HG02970 (cell line): ENCODE measurements around the gene SRRM5.
"Not testable (repeated sequence)": the region's sequence is repeated elsewhere in the genome, so short reads cannot be mapped to it uniquely, and the experiment has no call there.

Source experiments
- ATAC-seq: cut with Tn5 transposase; IDR thresholded peaks from one replicate; pipeline ENCODE4 v1.9.1; 2021; ENCODE audit warnings: mild to moderate bottlenecking, moderate library complexity, moderate number of reproducible peaks; ENCODE audit not compliant: unreplicated experiment, low FRiP score

SRRM5 gene

GRCh38 chr19:43635561-43635940 lies 23.7 kb downstream of the SRRM5 start:
- not testable (repeated sequence) for ATAC-seq

DNA sequence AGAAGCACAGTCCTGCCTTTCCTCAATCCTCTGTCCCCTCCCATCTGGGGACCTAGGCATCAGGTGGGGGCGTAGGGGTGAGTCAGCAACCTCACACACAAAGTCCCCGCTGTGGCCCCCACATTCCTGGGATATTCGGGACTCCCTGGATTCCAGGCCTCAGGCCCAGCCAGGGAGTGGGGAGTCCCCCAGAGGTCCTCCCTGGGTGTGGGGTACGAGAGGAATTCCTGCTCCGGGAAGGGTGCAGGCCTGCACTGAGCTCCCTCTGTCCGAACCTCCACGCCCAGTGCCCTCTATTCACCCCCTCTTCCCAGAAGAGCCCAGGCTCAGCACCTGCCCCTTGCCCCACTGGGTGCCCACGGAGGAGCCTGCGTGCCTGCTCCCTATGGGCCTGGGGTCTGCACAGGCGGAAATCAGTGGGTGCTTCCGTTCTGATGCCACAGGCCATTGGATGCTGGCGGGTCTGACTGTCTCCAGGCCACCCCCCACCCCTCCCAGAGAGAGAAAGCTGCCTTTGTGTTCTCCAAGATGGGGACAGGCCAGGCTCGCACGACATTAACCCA lies 24.3 kb downstream of the SRRM5 start:
- ATAC-seq, result no peak

DNA sequence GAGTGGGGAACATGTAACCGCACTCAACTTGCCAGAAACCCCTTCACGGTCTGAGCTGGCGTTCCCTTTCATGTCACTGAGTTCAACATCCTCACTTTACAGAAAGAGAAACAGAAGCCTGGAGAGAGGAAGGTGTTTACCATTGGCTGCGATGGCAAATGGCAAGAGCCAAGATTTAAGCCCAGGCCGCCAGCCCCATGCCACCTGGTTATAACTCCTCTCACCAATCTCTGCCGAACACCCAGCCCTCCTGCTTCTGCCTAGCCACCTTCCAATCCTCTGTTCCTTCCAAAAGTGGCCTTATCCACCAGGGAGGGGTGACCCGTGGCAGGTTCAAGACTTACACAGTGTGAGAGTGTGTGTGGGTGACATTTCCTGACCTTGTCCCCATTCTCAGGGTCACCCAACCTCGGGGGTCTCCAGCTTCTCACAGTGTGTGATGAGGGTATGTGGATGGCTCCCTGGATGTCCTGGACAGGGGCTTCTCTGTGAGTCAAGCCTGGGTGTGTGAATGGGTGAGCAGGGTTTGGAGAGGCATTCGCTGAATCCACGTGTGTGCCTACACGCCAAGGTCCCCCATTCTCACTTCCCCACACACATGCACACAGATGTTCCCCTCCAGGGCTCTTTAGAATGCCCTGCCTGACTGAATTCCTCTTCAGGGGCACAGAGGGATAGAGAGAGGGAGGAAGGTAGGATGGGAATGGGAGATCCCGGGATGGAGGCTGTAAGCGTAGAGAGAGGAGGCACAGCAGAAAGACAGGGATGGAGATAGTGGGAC lies 26.5 kb downstream of the SRRM5 start:
- no peak for ATAC-seq

GRCh38 chr19:43638995-43639518 lies 27.2 kb downstream of the SRRM5 start:
- no peak for ATAC-seq

DNA sequence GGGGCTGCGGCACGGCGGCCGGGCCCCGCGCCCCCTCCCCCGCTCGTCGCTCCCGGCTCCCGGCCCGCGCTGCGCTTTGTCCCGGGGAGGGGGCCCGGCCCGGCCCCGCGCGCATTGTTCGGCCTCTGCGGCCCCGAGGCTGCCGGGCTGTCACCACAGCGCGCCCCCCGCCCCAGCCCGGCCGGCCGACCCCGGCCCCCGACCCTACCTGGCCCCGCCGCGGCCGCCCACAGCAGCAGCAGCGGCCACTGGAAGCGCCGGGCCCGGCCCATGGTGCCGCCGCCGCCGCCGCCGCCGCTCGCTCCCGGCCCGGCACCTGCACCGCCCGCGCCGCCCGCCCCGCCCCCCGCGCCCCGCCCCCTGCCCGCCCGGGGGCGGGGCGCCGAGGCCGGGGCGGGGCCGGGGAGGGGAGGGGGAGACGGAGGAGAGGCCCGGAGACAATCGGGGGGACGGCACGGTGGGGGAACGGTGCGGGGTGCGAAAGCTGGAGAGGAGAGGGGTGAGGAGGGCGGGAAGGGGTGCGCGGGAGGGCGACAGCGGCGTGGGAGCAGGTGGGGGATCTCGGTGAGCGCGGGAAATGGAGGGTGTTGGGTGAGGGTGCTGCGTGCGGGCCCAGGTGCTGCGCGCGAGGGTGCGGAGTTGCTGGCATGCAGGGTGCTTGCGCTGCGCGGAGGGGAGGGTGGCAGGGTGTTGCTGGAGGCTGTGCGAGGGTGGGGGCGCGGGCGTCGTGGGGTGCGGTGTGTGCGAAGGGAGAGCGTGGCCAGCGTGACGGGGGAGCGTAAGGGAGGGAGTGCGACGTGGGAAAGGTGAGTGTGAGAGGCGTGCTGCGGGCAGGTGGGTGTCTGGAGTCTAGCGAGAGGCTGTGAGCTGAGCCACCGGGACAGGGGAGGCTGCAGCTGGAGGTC lies 27.9 kb downstream of the SRRM5 start, which contains the start of gene CADM4:
Gene CADM4, minus strand, starts transcription at position 332 of the 905 bp plus-strand sequence. Its CDS starts 60 bp downstream, at position 272.
- no peak for ATAC-seq

- no peak for ATAC-seq
These were observed 28.5 kb downstream of the SRRM5 start for GRCh38 chr19:43640424-43640757.

DNA sequence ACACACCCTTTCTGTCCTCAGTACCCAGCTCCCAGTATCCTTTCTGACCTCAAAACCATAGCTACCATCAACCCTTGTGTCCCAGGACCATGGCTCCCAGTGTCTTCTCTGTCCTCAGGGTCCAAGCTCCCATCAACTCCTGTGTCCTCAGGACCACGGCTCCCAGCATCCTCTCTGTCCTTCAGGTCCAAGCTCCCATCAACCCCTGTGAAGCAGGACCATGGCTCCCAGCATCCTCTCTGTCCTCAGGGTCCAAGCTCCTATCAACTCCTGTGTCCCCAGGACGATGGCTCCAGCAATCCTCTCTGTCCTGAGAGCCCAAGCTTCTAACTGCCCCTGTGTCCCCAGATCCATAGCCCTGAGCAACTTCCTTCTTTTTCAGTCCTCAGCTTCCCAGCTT lies 29.4 kb downstream of the SRRM5 start:
- ATAC-seq, result no peak

GRCh38 chr19:43642531-43642930 lies 30.6 kb downstream of the SRRM5 start:
- no peak for ATAC-seq

DNA sequence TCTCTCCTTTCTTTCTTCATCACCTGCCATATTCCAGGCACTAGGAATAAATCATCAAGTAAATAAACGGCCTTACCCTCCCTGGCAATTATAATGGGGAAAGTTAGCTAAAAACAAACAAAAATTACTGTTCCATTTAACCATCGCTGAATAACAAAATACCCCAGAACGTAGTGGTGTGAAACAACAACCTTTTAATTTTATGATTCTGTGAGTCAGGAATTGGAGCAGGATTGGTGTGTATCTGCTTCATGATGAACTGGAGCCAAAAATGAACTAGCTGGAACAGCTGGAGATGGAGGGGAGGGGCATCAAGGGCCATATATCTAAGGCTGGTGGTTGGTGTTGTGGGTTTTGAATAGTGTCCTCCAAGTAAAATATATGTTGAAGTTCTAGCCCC lies 31.4 kb downstream of the SRRM5 start:
- no peak for ATAC-seq

DNA sequence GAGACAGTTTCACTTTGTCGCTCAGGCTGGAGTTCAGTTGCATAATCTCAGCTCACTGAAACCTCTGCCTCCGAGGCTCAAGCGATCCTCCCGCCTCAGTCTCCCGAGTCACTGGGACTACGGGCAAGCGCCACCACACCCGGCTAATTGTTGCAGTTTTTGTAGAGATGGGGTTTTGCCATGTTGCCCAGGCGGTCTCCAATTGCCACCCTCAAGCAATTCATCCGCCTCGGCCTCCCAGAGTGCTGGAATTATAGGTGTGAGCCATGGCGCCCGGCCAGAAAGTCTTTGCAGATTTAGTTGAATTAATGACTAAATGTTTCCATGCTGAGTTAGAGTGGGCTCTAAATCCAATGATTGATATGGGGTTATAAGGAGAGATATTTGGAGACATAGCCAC lies 32.3 kb downstream of the SRRM5 start:
- no peak for ATAC-seq

DNA sequence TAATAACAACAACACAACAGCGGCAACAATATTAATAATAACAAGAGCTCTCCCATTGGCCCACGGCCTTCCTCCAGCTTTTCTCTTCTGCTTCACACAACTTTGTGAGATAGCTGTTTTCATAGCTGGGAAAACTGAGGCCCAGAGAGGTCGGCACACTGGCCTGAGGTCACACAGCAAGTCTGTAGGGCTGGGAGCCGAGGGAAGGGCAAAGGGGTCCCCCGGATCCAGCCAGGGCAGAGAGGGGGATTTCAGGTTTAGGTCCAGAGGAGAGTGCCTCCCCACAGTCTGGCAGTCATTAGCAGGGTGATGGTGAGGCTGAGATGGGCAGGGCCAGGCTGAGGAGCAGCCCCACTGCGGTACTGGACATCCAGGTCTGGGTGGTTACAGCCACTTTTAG lies 36.7 kb downstream of the SRRM5 start:
- ATAC-seq, result no peak

DNA sequence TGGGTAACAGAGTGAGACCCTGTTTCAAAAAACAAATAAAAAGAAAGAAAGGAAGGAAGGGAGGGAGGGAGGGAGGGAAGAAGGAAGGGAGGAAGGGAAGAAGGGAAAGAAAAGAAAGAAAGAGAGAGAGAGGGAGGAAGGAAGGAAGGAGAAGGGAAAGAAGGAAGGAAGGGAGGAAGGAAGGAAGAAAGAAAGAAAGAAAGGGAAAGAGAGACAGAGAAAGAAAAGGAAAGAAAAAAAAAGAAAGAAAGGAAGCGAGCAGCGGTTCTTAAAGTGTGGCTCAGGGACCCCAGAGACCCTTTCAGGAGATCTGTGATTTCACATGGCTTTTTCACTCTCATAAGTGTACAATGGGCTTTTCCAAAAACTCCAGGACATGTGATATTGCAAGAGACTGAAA lies 37.6 kb downstream of the SRRM5 start:
- ATAC-seq, result no peak

GRCh38 chr19:43650276-43650675 lies 38.4 kb downstream of the SRRM5 start:
- not testable (repeated sequence) for ATAC-seq

DNA sequence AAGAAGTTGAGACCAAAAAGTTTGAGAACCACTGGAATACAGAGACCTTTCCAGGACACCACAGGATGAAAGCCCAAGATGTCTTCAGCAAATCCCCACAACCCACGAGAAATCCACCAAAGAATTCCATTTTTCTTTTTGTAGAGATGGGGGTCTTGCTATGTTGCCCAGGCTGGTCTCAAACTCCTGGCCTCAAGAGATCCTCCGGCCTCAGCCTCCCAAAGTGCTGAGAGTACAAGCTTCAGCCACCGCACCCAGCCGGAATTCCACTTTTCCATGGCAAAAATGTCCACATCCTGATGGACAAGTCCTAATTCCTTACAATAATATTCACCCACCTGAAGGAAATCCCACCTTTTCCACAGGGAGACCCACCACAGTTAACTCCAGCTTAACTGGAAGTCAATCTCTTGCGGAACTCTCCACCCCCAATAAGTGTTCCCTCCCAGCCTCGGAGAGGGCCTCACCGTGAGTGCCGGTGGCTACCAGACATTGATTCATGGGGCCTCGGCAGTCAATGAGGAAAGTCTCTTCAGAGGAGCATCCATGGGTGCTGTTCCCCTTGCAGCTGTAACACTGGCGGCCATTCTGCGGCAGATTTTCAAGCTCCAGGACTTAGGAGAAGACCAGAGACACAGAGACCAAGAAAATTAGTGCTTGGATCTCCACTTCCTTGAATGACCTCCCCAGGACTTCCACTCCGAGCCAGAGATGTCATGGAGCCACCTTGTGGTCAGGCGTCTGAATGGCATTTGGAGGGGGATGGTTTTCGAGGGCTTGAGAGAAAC lies 40.1 kb downstream of the SRRM5 start:
- ATAC-seq, result no peak

GRCh38 chr19:43652546-43652874 lies 40.6 kb downstream of the SRRM5 start:
- ATAC-seq, result no peak

GRCh38 chr19:43656436-43656835 lies 44.5 kb downstream of the SRRM5 start:
- ATAC-seq, result no peak

GRCh38 chr19:43658001-43658400 lies 46.1 kb downstream of the SRRM5 start:
- ATAC-seq, result no peak

- ATAC-seq, result no peak
These were observed 46.6 kb downstream of the SRRM5 start for GRCh38 chr19:43658494-43658893.

DNA sequence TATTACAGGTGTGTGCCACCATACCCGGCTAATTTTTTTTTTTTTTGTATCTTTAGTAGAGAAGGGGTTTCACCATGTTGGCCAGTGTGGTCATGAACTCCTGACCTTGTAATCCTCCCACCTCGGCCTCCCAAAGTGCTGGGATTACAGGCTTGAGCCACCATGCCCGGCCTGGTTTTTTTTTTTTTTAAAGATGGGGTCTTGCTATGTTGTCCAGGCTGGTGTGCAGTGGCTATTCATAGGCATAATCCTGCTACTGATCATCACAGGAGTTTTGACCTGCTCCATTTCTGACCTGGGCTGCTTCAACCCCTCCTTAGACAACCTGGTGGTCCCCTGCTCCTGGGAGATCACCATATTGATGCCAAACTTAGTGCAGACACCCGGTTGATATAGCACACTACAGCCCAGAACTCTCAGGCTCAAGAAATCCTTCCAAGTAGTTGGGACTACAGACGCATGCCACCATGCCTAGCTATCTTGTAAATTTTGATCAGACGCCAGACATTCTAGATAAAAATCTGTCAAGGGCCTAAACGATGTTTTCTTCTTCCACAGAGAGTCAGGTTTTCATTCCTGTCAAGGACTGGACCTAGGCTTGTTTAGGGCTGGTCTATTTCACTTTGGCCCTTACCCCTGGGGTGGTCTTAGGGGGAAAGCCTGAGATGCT lies 48.5 kb downstream of the SRRM5 start:
- no peak for ATAC-seq

DNA sequence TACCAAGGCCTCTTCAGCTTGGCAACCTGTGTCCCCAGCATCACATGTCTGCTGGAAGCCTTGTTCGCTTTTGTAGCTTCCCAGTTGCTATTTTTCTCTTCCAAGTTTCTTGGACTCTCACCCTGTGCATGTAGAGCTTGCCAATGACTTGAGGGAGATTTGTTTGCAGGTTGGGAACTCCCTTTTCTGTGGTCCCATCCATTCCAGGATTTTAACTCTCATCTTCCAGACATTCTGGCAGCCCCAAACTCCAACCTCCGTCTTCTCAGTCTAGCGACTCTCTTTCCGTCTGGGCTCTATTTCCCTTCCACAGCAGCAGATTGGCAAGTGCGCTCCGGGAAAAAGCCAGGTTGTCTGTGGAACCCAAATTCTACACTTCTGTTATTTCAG lies 49.1 kb downstream of the SRRM5 start:
- no peak for ATAC-seq
